Measurements from ENCODE around the gene TAF9B.
"Not testable (repeated sequence)": the region's sequence is repeated elsewhere in the genome, so short reads cannot be mapped to it uniquely, and the experiment has no call there.

Gene TAF9B

GRCh38 chrX:78139160-78140123 is at the start of gene TAF9B:
Gene TAF9B (minus strand): TSS chrX:78139650. CDS start chrX:78139611, 39 bp downstream.
- no peak for TF ChIP-seq CTCF (IDR thresholded peaks at IDR 0.05; ENCODE audit: insufficient read depth, low read depth, low read length, missing control alignments)
- DNase-seq (ENCODE audit: low read depth): peak; percentile 84
- peak within 1 kb of the TSS; percentile 67 for H3K4me3 ChIP-seq (ENCODE audit: low read length)

- TF ChIP-seq CTCF (IDR thresholded peaks at IDR 0.05; ENCODE audit: insufficient read depth, low read depth, low read length, missing control alignments): no peak
- DNase-seq (ENCODE audit: low read depth): no peak
These were observed 43.4 kb upstream of the TAF9B start for GRCh38 chrX:78182881-78183280.

GRCh38 chrX:78181307-78181706 is 41.9 kb upstream of the TAF9B start:
- DNase-seq (ENCODE audit: low read depth): no peak
- TF ChIP-seq CTCF (IDR thresholded peaks at IDR 0.05; ENCODE audit: insufficient read depth, low read depth, low read length, missing control alignments): no peak
- H3K4me3 ChIP-seq (ENCODE audit: low read length): no peak overlapping the region

More at GRCh38 chrX:78182881-78183280, 43.4 kb upstream of the TAF9B start:
- no peak overlapping the region for H3K4me3 ChIP-seq (ENCODE audit: low read length)

GRCh38 chrX:78168065-78168464 is 28.6 kb upstream of the TAF9B start:
- no peak overlapping the region for H3K4me3 ChIP-seq (ENCODE audit: low read length)
- peak; percentile 35 for DNase-seq (ENCODE audit: low read depth)
- no peak for TF ChIP-seq CTCF (IDR thresholded peaks at IDR 0.05; ENCODE audit: insufficient read depth, low read depth, low read length, missing control alignments)

- DNase-seq (ENCODE audit: low read depth): no peak
- H3K4me3 ChIP-seq (ENCODE audit: low read length): no peak overlapping the region
- TF ChIP-seq CTCF (IDR thresholded peaks at IDR 0.05; ENCODE audit: insufficient read depth, low read depth, low read length, missing control alignments): no peak
These were observed 26.0 kb upstream of the TAF9B start for GRCh38 chrX:78165425-78165824.

- not testable (repeated sequence) for DNase-seq (ENCODE audit: low read depth); H3K4me3 ChIP-seq (ENCODE audit: low read length)
These were observed 23.7 kb upstream of the TAF9B start for GRCh38 chrX:78163175-78163574.

GRCh38 chrX:78160711-78161110 is 21.3 kb upstream of the TAF9B start:
- not testable (repeated sequence) for H3K4me3 ChIP-seq (ENCODE audit: low read length); DNase-seq (ENCODE audit: low read depth)

- DNase-seq (ENCODE audit: low read depth); H3K4me3 ChIP-seq (ENCODE audit: low read length): not testable (repeated sequence)
These were observed 18.4 kb upstream of the TAF9B start for GRCh38 chrX:78157846-78158245.

- not testable (repeated sequence) for DNase-seq (ENCODE audit: low read depth); H3K4me3 ChIP-seq (ENCODE audit: low read length)
These were observed 17.9 kb upstream of the TAF9B start for GRCh38 chrX:78157373-78157772.

GRCh38 chrX:78147002-78147540 is 7.6 kb upstream of the TAF9B start:
- H3K4me3 ChIP-seq (ENCODE audit: low read length); DNase-seq (ENCODE audit: low read depth): not testable (repeated sequence)

Data from epithelial cell of esophagus (primary cell).